GM21528 (cell line): Measurements from ENCODE around the gene BPNT1.
"Not testable (repeated sequence)": the region's sequence is repeated elsewhere in the genome, so short reads cannot be mapped to it uniquely, and the experiment has no call there.

ENCODE experiments used
- ATAC-seq: cut with Tn5 transposase; IDR thresholded peaks from one replicate; pipeline ENCODE4 v1.9.1; 2021; ENCODE audit warnings: mild to moderate bottlenecking, moderate library complexity; ENCODE audit not compliant: unreplicated experiment, low FRiP score

BPNT1 gene

DNA sequence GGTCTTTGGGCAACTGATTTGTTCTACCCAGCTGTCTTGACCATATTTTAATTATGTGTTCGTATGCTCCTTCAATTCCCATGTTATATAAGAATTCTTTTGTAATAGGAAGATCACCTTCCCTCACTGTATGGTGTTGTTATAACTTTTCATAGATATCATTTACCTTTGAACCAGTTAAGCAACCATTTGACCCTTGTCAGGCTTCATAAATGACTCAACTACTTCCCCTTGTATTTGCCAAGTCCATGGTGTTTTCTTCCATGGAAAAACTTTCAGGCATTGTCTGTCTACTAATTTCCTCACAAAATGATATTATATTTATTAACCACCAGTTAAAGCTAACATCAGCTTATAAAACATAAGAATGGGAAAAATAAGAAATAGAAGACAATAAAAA, 5.1 kb downstream of the BPNT1 start:
- ATAC-seq, result no peak

DNA sequence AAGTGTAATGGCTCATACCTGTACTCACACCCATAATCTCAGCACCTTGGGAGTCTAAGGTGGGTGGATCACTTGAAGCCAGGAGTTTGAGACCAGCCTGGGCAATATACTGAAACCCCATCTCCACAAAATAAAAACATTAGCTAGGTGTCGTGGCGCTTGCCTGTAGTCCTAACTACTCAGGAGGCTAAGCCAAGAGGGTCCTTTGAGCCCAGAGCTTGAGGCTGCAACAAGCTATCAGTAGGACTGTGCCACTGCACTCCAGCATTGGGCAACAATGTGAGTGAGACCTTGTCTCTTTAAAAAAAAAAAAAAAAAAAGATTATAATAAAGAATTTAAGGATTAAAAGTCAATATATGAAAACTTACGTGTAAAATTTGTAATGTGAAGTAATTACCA, 11.7 kb downstream of the BPNT1 start:
- ATAC-seq, result no peak

DNA sequence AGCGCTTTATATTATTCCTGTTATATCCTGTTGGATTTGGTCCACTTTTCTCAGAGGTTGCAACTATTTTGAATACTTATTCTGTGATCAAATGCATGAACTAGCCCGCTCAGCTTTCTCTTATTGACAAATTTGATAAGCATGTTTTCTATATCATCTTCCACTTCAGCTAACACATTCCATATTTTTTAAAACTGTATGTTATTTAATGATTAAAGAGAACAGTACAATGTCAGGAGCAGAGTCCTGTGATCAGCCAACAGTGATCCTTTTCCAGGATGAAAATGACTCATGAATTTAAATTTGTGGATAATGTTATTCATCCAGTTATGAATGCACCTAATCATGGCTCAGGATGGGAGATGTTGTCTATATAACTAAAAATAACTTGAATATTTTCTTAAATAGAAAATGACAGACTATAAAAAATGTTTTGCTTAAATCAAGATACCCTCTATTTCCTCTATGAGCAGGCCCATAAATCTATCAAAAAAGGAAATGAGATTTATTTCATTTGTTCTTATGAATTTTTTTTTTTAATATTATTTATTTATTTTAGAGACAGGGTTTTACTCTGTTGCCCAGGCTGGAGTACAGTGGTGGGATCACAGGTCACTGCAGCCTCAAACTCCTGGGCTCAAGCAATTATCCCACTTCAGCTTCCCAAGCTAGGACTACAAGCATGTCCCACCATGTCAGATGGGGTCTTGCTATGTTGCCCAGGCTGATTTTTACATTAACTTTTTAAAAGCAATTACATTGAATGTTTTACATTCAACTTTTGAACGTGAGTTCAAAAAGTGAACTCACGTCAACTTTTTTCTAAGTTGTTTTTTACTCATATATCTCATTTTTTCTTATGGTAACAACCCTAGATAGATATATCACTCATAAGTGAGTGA, 12.5 kb downstream of the BPNT1 start:
- no peak for ATAC-seq

DNA sequence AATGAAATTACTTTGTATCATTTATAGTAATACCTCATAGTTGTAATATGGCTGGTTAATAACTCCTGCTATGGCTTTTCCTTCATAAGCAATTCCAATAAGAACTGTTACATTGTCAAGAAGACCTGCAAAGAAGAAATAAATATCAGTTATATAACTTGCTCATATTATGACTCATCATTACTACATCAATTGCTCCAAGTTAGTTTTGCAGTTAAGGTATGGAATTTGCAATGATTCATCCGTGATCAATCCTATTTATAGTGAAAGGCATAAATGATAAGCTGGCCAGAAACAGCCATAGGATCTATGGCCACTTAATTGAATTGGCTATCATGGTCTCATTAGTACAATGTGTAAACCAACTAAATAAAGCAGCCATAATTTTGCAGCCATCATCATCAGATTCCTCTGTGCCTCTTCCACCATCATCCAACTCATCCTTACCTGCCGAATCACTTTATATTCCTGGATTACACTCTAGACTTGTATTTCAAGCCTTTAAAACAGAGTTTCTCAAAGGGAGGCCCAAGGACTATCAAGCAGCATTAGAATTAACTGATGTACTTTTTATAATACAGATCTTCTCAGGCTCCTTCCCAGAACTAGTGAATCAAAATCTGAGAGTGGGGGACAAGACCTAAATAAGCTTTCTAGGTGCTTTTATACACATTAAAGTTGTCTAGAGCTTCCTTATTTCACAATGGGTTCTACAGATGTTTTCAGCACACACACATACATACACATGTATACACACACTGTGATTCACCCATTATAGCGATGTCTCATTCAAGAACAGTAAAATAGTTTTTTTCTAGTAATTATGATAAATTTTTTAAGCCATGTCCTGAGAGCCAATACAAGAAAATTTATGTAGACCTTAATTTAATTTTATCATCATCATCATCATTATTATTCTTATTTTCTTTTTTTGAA, 22.1 kb downstream of the BPNT1 start:
- ATAC-seq, result no peak

DNA sequence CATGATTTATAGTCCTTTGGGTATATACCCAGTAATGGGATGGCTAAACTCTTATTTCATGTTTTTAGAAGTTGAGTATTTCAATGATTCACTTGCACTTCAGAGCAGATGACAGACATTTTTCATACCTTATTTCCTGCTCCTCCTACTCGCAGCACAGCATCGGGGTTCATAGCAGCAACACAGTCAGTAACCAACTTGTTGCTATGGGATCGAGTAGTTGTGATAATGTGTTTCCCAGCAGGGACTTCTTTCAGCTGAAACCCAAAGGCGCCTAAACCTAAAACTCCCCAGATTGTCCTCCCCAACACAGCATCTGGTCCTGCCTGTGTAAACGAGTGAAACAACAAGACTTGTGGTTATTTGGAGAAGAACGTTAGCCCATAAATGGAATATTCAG, 27.0 kb downstream of the BPNT1 start:
- ATAC-seq, result no peak

DNA sequence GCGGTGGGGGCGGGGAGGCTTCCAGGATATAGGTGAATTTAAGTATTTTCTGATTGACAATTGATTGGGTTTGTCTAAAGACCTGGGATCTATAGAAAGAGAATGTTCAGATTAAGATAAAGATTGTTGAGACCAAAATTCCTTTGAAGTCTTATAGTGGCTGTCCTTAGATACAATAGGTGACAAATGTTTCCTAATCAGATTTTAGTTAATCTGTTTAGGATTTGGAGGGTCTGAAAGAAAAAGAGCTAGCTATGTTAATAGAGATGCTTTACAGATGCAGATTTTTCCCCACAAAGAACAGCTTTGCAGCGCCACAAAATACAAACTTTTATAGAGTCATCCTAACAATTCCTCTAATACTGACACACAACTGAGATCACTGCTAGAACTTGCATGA, 28.7 kb downstream of the BPNT1 start:
- ATAC-seq, result no peak

DNA sequence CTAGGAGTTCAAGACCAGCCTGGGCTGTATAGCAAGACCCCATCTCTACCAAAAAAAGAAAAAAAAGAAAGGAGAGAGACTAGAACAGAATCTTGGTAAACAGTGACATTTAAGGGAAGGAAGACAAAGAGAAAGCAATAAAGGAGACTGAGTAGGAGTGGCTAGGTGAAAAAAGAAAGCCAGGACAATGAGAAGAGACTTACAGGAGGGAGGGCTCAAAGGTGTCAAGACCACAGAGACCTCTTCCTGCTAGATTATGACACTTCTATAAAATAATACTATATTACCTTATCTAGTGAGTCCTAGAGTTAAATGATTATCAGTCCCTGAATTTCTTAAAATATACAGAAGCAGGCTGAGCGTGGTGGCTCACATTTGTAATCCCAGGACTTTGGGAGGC, 33.2 kb downstream of the BPNT1 start:
- ATAC-seq, result no peak

DNA sequence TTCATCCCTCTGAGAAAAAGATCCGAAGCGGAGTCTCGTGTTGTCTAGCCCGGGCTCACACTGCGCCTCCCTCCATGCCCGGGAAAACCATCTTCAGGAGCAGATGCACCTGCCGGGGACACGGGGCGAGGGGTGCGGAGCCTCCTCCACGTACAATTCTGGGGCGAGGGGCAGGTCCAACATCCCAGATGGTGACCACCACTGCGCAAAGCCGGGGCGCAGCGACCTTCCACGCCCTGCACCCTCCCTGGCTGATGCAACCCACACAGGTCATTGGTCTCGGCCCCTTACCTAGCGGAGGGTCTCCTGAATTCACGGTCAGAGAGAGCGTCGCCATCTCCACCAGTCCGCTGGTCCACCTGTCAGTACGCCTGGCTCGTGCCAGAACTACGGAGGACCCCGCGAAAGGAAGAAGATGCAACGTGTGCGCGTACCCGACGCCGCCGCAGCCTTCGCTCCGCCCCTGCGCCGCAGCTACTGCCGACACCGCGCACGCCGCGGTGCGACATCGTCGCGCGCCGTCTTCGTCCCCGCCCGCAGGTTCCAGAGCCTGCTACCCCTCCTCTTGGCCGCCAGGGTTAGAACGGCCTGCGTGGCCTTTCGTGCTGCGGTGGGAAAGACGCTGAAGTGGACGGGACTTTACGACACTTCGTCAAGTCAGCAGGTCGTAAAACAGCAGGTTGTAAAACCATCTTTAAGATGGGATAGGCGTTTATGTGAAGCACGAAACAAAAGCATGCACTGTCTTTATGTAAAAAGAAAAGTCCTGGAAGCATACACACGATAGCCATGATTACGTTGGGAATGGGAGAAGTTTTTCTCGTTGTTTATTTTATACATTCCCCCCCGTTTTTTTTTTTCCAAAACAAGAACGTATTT, 43.3 kb downstream of the BPNT1 start, which contains the start of gene EPRS1:
Gene EPRS1 (minus strand): TSS at position 454 of the 879 bp plus-strand sequence. CDS start 117 bp downstream, at position 337.
- peak; percentile 98 for ATAC-seq

DNA sequence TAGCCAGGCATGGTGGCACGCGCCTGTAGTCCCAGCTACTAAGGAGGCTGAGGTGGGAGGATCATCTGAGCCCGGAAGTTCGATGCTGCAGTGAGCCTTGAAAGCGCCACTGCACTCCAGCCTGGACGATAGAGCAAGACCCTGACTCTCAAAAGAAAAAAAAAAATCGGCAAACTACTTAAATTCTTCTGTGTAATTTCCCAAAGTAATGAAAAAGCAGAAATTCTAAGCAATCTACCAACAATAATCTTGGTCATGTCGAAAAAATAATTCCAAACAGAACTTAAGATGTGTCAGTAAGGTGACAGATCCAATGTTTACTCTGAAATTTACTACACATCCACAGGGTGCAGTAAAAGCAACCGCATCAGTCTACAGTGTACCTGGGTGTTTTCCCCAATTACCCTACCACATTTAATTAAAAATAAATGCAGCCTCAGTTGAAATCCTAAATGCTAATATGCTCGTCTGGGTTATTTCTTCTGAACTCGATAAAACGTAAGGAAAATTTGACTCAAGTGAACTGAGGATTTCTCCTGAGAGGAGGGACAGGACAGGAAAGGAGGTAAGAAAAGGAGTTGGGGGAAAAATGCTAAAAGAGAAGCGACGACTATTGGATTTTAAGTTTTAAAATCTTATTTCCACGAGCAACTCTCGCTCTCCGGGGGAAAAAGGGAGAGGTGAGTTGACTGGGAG, 44.1 kb downstream of the BPNT1 start:
- no peak for ATAC-seq

DNA sequence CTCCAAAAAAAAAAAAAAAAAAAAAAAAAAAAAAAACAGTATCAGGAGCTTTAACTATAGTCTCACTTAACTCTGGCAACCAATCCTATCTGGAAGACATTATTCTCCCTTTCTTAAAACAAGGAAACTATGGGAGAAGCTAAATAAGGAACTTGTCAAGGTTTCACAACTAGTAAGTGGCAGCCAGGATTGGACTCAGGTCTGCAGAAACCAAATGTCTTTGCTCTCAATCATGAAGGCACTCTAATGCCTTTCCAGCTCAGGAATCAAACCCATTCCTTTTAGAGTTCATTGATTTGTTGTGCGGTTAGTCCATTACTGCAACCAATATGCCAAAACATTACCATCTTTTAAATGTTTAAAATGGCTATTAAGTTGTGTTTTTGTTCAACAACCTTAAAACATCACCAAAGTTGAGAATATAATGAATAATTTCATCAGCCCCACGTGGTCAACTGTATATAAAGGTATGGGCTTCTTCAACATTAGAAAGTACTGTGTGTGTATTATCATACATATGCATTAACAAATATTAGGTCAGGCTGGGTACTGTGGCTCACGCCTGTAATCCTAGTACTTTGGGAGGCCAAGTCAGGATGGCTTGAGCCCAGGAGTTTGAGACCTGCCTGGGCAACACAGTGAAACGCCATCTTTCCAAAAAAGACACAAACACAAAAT, 44.8 kb downstream of the BPNT1 start:
- no peak for ATAC-seq

DNA sequence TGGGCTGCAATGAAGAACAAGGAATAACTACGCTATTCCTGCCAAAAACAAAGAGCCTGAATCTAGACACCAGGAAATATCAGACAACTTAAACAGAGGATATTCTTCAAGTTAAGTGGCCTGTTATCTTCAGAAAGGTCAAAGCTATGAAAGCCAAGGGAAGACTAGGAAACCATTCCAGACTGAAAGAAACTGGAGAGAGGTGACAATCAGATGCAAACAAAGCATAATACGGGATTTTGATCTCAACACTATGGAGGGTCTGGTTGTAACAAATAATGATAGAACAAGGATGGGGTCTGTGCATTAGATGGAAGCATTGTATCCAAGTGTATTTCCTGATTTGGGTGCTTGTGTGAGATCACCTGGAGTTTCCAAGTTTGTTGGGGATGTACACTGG, 45.9 kb downstream of the BPNT1 start:
- ATAC-seq, result no peak

DNA sequence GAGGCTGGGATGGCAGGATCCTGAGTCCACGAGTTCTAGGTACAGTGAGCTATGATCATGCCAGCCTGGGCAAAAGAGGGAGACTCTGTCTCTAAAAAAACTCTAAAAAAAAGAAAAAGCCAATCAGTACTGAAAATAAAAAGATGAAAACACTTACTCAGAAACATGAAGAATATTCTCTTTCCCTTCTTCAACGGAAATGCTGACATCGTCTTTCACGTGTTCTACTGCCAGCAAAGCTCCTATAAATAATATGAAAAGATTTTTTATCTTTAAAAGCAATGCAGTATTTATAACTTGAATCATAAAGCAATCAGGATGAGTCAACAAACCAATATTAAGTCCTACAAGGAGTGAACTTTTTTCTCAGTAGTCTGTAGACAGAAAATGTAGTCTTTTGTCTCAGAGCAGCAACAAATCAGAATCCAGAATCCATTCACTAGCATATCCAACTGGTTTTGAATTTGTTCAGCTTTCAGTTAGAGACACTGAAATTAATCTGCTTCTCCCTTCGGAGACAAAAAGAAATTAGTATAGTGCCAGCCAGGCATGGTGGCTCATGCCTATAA, 49.5 kb downstream of the BPNT1 start:
- ATAC-seq, result no peak

DNA sequence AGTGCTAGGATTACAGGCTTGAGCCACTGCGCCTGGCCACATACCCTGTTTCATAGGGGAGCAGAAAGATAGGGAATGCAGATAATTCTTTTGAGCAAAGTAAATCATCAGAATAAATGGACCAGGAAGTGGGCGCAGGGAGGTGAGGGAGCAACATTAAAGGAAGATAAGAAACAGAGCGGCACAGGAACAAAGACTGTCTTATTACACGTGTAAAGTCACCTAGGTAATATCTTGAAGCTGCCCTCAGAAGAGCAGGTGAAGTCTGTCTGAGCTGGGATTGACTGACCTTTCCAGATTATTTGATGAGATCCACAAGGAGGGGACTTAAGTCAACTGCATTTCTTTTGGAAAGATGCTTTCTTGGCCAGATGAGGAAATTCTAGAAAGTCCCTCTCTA, 50.9 kb downstream of the BPNT1 start:
- no peak for ATAC-seq

DNA sequence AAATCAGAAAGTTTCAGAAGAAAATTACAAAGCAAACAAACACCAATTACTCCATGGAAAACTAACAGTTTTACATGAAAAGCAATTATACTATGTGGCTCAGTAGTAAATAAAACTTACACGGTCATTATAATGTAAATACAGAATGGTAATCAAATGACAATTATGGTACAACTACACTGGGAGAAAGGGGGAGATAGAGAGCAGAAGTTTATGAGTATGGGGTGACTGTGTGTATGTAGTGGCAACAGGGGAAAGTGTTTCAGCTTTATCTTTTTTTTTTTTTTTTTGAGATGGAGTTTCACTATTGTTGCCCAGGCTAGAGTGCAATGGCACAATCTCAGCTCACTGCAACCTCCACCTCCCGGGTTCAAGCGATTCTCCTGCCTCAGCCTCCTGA, 51.8 kb downstream of the BPNT1 start:
- ATAC-seq, result not testable (repeated sequence)

DNA sequence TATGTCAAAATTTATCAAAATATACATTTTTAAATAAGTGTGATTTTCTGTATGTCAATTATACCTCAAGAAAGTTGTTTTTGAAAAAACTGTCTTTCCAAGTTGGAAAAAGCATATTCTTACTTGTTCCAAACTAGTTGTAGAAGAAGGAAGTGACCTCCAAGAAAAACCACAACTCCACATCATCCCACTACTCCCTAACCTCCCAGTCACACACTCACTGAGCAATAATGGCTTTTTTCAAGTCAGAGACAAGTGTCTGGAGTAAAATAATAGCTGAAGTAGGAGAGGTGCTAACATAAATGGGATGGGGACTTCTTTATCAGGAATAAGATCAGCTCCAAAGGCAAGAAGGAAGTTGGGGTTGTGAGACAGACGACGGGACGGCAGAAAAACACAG, 56.7 kb downstream of the BPNT1 start:
- no peak for ATAC-seq

DNA sequence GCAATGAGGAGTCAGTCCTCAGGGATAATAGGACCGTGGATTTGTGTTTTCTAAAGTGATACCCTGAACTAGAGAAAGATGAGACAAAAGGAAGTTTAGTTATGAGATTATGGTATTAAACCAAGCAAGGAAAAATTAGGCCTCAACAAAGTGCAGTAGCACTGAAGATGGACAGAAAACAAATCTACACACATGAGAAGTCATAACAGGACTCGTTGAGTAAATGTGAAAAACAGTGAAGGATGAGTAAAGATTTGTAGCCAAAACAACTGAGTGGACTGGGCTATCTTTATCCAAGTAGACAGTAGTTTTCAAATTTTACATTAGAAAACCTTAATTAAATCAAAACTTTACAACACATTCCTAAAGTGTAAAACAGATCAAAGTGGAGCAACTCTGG, 58.3 kb downstream of the BPNT1 start:
- no peak for ATAC-seq

DNA sequence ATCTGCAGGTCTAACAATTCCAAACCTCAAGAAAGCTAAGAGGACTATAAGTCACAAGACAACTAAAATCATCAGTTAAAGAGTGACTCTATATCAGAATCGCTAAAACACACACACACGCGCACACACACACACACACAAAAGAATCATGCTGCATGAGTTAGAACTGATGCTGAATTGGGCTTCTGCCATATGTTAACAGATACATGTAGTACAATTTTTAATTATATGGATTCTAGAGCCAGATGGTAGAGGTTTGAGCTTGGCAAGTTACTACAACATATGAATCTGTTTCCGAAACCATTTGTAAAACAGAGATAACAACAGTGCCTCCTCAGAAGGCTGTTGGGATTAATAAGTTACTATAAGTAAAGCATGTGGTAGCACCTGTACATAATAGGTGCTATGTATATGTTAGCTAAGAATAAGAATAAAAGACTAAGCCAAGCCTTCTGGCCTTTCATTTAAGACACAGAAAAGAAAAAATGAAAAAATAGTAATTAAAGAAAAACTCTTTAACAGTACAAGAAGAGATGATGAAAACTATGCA, 61.2 kb downstream of the BPNT1 start:
- ATAC-seq, result peak; percentile 57

DNA sequence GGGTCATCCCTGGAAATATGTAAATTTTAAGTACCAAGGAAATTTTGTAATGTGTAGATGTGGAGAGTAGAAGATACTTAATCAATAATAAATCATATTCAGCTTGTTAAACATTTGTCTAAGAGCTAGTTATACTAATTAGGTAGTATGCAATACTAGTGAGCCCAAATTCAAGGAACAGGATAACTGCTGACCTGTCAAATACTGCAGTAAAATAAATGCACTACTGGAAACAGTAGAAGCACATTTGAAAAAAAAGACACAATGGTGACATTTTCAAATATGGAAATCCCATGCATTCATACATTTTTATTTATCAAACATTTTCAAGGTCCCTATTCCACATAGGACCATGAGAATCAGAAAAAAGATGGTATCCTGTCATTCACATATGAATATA, 70.5 kb downstream of the BPNT1 start:
- no peak for ATAC-seq

DNA sequence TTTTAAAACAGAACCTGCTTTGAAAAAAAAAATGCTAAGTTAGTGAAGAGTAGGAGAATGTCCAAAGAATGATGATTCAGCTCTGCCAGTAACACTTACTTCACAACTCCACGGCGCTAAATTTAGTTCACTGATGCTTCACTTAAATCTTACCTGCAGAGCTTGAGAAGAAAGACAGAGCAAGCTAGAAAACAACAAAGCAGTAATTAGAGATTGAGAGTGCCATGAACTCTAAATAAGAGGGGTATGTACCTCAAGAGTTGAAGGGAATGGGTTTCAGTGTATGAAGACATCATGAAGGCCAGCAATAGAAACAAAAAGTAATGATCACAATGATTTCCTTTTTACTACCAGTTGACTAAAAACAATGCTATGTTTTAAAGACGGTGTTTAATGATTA, 76.1 kb downstream of the BPNT1 start:
- peak; percentile 77 for ATAC-seq
